GM10248 (cell line): ENCODE data around the gene MSI2.

Experiments used
- CTCF ChIA-PET: fragments of 300-600 bp; sonication (Branson Sonifier 250); formaldehyde crosslinking; extraction: SDS; loops from one replicate; lab custom pipeline; 2021; ENCODE audit warnings: antibody characterized with exemption; lab: Yijun Ruan, JAX
- POLR2A ChIA-PET: fragments of 350-650 bp; sonication (Branson Sonifier 250); formaldehyde crosslinking; extraction: SDS; loops from one replicate; lab custom pipeline; 2020; ENCODE audit warnings: antibody characterized with exemption; lab: Yijun Ruan, JAX
- DNase-seq: peaks from one replicate; pipeline ENCODE4 v3.0.0; 2012; ENCODE audit errors: extremely low spot score
- TF ChIP-seq, protein P1 (sequence below): IDR thresholded peaks from 2 replicates; pipeline ENCODE4 v1.5.1; 2012; ENCODE audit warnings: mild to moderate bottlenecking, low read depth; ENCODE audit errors: extremely low read depth, missing control alignments, control extremely low read depth

MSI2 gene

GRCh38 chr17:57357392-57357784 is 101.1 kb downstream of the MSI2 start:
- ChIA-PET POLR2A (interaction anchor here (1.0 kb wide), 1 partner anchor 9 kb away, joined by 3 read pairs; no protein-coding TSS in a partner anchor), CTCF (interaction anchor here (0.7 to 2.4 kb wide), 12 partner anchors 8 to 318 kb away, joined by 3 to 12 read pairs (median 4); no protein-coding TSS in a partner anchor)
- TF ChIP-seq, protein P1, sequence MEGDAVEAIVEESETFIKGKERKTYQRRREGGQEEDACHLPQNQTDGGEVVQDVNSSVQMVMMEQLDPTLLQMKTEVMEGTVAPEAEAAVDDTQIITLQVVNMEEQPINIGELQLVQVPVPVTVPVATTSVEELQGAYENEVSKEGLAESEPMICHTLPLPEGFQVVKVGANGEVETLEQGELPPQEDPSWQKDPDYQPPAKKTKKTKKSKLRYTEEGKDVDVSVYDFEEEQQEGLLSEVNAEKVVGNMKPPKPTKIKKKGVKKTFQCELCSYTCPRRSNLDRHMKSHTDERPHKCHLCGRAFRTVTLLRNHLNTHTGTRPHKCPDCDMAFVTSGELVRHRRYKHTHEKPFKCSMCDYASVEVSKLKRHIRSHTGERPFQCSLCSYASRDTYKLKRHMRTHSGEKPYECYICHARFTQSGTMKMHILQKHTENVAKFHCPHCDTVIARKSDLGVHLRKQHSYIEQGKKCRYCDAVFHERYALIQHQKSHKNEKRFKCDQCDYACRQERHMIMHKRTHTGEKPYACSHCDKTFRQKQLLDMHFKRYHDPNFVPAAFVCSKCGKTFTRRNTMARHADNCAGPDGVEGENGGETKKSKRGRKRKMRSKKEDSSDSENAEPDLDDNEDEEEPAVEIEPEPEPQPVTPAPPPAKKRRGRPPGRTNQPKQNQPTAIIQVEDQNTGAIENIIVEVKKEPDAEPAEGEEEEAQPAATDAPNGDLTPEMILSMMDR: no peak
- DNase-seq: no peak

- TF ChIP-seq, protein P1: no peak
- peak; percentile 49 for DNase-seq
- ChIA-PET CTCF (interaction anchor here (0.7 to 2.4 kb wide), 10 partner anchors 10 to 317 kb away, joined by 3 to 12 read pairs (median 4); no protein-coding TSS in a partner anchor), POLR2A (no interaction called here)
Measured at GRCh38 chr17:57357830-57358430, 101.6 kb downstream of the MSI2 start.

GRCh38 chr17:57360266-57360665 is 103.9 kb downstream of the MSI2 start:
- ChIA-PET POLR2A (no interaction called here), CTCF (interaction anchor here (1.0 to 1.5 kb wide), 3 partner anchors 8 to 117 kb away, joined by 3 to 5 read pairs (median 3); no protein-coding TSS in a partner anchor)
- TF ChIP-seq, protein P1: no peak
- no peak for DNase-seq

GRCh38 chr17:57362797-57363556 is 106.7 kb downstream of the MSI2 start:
- ChIA-PET CTCF (interaction anchor here (0.9 to 3.8 kb wide), 3 partner anchors 12 to 119 kb away, joined by 3 to 20 read pairs (median 4); no protein-coding TSS in a partner anchor), POLR2A (no interaction called here)
- TF ChIP-seq, protein P1: no peak
- no peak for DNase-seq

- TF ChIP-seq, protein P1: no peak
- DNase-seq: no peak
- POLR2A ChIA-PET: no interaction called here
- CTCF ChIA-PET: interaction anchor here (0.9 to 3.8 kb wide), 3 partner anchors 12 to 120 kb away, joined by 3 to 20 read pairs (median 4); no protein-coding TSS in a partner anchor
Measured at GRCh38 chr17:57363580-57363979, 107.3 kb downstream of the MSI2 start.

DNA sequence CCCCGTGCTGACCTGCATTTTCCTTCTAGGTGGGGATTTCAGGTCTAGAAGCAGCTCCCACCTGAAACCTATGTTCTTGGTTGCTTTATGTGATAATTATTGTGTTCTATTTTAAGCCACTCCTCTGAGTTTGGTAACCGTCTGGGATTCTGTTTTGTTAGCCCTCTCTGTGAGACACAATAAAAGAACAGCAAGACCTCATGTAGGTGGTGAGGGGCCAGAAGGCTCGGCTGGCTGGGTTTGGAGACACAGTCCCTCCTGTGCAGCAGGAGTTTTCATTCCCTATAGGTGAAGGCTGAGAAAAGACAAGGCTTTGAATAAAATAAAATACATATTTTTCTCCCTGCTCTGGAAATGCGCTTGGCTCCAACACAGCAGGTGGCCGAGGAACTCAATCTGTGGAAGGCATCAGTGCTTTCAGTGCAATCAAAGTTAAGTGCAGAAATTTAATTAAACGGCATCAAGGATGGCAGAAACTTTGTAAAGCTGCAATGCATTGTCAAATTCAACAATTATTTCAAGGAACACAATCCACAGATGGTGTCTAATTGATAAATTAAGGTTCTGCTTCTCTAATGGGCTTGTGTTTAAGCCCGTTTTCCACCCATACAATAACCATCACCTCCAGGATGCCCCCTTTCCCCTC is 107.8 kb downstream of the MSI2 start:
- CTCF ChIA-PET: interaction anchor here (1.2 to 3.8 kb wide), 3 partner anchors 9 to 121 kb away, joined by 3 to 20 read pairs (median 7); no protein-coding TSS in a partner anchor
- TF ChIP-seq, protein P1: no peak
- POLR2A ChIA-PET: no interaction called here
- no peak for DNase-seq
